HG03442 (cell line): ENCODE results near the gene ZFP64.
"Not testable (repeated sequence)": the region's sequence is repeated elsewhere in the genome, so short reads cannot be mapped to it uniquely, and the experiment has no call there.

Experiments used
- ATAC-seq: cut with Tn5 transposase; IDR thresholded peaks from one replicate; pipeline ENCODE4 v1.9.1; 2021; ENCODE audit warnings: mild to moderate bottlenecking, moderate library complexity; ENCODE audit not compliant: unreplicated experiment

Gene ZFP64

GRCh38 chr20:52166150-52166549 lies 25.4 kb downstream of the ZFP64 start:
- ATAC-seq, result no peak

GRCh38 chr20:52160621-52161204 lies 30.9 kb downstream of the ZFP64 start:
- no peak for ATAC-seq

- ATAC-seq, result no peak
Observed at GRCh38 chr20:52160049-52160570, 31.5 kb downstream of the ZFP64 start.

GRCh38 chr20:52154575-52154974 lies 37.0 kb downstream of the ZFP64 start:
- ATAC-seq, result no peak

- ATAC-seq, result no peak
Observed at GRCh38 chr20:52153896-52154295, 37.7 kb downstream of the ZFP64 start.

GRCh38 chr20:52152921-52153320 lies 38.7 kb downstream of the ZFP64 start:
- ATAC-seq, result no peak

GRCh38 chr20:52152416-52152815 lies 39.2 kb downstream of the ZFP64 start:
- no peak for ATAC-seq

GRCh38 chr20:52150440-52151258 lies 40.9 kb downstream of the ZFP64 start:
- peak; percentile 58 for ATAC-seq

- no peak for ATAC-seq
Observed at GRCh38 chr20:52145587-52145986, 46.0 kb downstream of the ZFP64 start.

GRCh38 chr20:52143277-52143676 lies 48.3 kb downstream of the ZFP64 start:
- no peak for ATAC-seq

- no peak for ATAC-seq
Observed at GRCh38 chr20:52142757-52143156, 48.8 kb downstream of the ZFP64 start.

- ATAC-seq, result no peak
Observed at GRCh38 chr20:52139986-52140385, 51.6 kb downstream of the ZFP64 start.

GRCh38 chr20:52137850-52138249 lies 53.7 kb downstream of the ZFP64 start:
- ATAC-seq, result no peak

- ATAC-seq, result not testable (repeated sequence)
Observed at GRCh38 chr20:52133714-52134113, 57.9 kb downstream of the ZFP64 start.

- ATAC-seq, result no peak
Observed at GRCh38 chr20:52132337-52132736, 59.2 kb downstream of the ZFP64 start.

GRCh38 chr20:52131048-52131643 lies 60.4 kb downstream of the ZFP64 start:
- no peak for ATAC-seq

GRCh38 chr20:52130406-52130805 lies 61.2 kb downstream of the ZFP64 start:
- ATAC-seq, result no peak

GRCh38 chr20:52129611-52130010 lies 62.0 kb downstream of the ZFP64 start:
- ATAC-seq, result no peak

GRCh38 chr20:52127309-52127708 lies 64.3 kb downstream of the ZFP64 start:
- ATAC-seq, result no peak

- ATAC-seq, result no peak
Observed at GRCh38 chr20:52124821-52125220, 66.8 kb downstream of the ZFP64 start.

GRCh38 chr20:52118696-52119095 lies 72.9 kb downstream of the ZFP64 start:
- no peak for ATAC-seq
